GM18907 (cell line): ENCODE data around the gene LRRC57.
"Not testable (repeated sequence)": the region's sequence is repeated elsewhere in the genome, so short reads cannot be mapped to it uniquely, and the experiment has no call there.

Experiments
- ATAC-seq: cut with Tn5 transposase; IDR thresholded peaks from one replicate; pipeline ENCODE4 v1.9.1; 2021; ENCODE audit warnings: mild to moderate bottlenecking, moderate library complexity; ENCODE audit not compliant: unreplicated experiment

Gene LRRC57

DNA sequence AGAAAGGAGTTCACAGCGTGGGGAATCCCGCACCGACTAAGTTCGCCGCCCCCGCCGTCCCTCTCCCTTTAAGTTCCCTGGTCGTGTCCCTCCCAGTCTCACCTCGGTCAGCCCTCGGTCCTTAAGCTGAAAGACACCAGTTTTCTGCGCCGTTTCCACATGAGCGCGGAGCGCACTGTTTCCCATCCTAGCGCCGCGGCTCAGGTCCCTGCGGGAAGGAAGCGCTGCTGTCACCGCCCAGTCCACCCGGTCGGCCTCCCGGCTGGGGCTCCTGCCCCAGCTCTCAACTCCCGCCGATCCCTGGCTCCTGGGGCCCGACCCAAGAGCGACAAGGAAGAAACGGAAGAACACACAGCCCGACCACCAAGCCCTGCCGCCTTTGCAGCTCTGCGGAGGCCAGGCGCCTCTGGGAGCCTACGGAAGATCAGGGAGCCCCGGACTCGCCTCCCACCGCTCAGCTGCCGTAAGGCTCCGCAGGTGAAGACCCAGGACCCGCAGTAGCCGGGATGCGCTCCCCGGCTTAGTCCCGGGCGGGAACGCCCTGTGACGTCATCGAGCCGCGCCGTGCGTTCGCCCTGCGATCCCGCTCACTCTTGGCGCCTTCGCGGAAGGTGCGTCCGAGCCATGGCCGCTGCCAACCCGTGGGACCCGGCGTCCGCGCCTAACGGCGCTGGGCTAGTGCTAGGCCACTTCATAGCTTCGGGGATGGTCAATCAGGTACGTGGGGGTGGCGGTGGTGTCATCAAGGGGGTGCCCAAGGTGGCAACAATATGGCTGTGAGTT is at the start of gene LRRC57, which contains the start of gene HAUS2:
LRRC57 (minus strand) TSS at position 545 of the 783 bp plus-strand sequence; CDS start at position 186, 359 bp downstream.
HAUS2 (plus strand) TSS at position 590 of the 783 bp plus-strand sequence; CDS start at position 625, 35 bp downstream.
- peak; percentile 87 for ATAC-seq

GRCh38 chr15:42595626-42596240 is 47.1 kb upstream of the LRRC57 start:
- ATAC-seq, result no peak

DNA sequence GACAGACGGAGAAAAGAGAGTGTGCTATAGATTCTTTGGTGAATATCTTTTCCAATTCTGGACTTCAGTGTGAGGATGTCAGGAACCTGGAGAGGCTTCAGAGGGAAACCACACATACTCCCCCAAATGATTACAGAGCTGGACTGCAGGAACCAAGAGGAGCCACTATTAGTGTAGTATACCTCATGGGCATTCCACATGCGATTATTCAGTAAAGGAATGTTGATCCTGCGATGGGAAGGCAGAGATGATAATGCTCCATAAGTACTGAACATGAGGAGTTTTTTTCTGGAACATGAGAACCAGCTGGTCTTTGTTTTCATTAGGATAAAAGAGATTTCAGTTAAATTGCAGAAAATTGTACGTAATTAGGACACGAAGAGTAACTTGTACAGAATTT is 45.5 kb upstream of the LRRC57 start:
- no peak for ATAC-seq

- no peak for ATAC-seq
Measured at GRCh38 chr15:42593143-42593542, 44.5 kb upstream of the LRRC57 start.

GRCh38 chr15:42592716-42593115 is 44.1 kb upstream of the LRRC57 start:
- no peak for ATAC-seq

- ATAC-seq, result no peak
Measured at GRCh38 chr15:42591238-42591934, 42.8 kb upstream of the LRRC57 start.

DNA sequence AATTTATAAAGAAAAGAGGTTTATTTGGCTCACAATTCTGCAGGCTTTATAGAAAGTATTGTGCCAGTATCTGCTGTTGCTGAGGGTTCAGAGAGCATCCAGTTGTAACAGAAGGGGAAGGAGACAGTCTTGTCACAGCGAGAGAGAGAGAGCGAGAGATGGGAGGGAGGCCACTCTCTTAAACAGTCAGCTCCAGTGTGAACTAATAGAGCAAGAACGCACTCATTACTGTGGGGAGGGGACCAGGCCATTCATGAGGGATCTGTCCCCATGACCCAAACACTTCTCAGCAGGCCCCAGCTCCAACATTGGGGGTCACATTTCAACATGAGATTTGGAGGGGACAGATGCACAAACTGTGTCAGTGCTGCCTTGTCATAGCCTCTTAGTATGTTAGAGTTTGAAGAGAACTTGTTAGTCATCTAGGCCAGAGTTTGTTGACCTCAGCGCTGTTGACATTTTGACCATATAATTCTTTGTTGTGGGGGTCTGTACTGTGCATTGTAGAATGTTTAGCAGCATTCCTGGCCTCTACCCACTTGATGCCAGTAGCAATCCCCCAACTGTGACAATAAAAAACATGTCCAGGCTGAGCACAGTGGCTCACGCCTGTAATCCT is 42.1 kb upstream of the LRRC57 start:
- ATAC-seq, result no peak

DNA sequence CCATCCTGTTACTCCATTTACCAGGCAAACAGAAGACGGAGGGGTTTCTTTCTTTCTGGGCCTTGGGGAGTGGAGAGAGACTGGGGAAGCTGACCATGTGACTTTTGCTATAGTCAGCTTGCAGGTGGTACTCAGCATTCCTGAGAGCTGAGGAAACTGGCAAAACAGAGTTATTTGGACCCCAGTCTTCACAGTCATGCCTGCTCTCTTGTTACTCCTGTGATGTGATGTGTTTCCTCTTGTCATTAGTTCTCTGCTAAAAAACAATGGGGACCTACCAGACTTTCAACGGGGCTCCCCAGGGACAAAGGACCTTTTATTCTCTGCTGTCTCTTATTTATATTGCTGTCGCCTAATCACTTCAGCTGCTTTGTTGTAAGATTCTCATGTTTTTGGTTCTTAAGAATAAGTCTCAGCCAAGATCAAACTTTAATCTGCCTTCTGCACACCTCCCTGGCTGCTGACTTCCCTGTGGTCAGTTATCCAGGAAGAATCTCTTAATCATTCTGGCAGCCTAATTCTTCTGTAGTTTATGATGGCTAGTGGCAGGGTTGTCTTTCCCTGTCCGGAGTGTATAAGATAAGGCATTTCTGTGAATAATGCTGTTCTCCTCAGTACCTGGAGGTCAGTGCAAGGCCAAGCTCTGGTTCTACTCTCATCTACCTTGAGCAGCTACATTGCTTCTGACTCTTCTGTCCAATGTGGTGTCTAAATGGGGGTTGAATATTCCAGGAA is 35.6 kb upstream of the LRRC57 start:
- no peak for ATAC-seq

DNA sequence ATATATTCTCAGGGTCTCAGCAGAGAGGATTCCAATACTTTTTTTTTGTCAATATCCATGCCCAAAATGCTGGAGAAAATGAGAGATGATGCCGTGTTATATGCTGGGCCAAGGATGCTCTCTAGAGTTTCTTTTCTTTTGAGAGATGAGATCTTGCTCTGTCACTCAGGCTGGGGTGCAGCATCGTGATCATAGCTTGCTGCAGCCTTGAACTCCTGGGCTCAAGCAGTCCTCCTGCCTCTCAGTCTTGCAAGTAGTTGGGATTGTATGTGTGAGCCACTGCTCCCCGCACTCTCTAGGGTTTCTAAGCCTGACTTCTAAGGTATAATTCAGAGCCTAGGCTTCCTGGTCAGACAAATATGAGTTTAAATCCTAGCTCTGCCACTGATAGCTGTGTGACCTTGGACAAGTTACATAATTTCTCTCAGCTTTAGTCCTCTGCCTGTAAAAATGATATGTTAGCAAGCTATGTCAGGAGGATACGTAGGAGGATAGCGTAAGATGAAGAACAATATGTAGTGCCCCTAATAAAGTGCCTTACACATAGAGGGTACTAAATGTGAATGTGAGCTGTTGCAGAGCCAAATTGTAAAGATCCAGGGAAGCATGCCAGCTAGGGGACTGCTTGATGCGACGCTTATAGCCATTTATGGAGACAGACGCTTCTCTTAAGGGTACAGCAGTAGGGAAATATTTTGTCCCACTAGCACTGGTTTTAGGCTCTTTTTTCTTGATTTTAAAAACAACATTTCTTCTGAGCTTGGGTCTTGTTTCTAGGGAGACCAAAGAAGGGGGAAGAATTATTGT is 34.2 kb upstream of the LRRC57 start:
- ATAC-seq, result no peak

DNA sequence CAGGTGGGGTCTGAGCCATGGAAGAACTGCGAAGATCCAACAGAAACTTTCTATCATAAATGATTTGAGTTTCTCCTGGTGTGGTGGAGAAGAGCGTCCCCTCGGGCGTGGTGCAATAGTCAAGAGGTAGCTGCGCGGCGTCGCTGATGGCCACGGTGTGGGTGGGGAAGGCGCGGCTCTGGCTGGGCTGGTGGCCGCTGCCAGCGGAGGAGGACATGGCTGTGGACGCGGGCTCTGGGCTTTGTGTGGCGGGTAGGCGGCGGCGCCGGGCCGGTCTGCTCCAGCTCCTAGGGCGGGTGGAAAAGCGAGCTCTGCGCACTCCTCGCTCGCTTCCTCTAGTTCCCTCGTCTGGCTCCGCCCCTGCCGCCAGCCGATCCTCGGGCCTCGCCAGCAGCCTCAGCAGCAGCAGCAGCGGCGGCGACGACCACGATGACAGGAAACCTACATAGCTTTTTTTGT is 32.7 kb upstream of the LRRC57 start:
- ATAC-seq, result peak; percentile 77

GRCh38 chr15:42578984-42579537 is 30.5 kb upstream of the LRRC57 start:
- ATAC-seq, result no peak

DNA sequence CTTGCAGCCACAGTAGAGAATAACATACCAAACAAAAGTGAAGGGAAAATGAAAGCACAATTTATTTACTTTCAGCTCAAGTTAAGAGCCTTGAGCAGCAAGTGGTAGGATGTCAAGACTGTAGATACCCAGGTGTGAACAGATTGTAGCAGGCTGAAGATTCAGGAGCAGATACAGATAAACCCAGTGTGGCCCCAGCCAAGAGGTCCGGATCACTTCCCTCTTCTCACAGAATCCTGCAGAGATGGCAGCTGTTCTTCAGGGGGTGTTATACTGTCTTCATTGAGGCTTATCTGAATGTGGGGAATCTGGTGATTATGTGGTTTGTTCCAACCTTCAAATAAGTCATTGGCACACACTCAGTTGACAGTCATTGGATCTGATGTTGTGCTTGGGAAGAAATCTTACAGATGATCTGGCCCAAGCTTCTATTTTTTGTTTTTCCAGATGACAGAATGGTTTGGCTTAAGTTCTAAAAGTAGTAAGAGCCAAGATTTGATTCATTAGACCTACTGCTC is 29.0 kb upstream of the LRRC57 start:
- ATAC-seq, result no peak

- ATAC-seq, result no peak
Measured at GRCh38 chr15:42576776-42577175, 28.2 kb upstream of the LRRC57 start.

GRCh38 chr15:42576040-42576594 is 27.5 kb upstream of the LRRC57 start:
- no peak for ATAC-seq

- ATAC-seq, result peak; percentile 92
Measured at GRCh38 chr15:42575188-42576039, 26.8 kb upstream of the LRRC57 start, which contains the start of gene STARD9. Gene STARD9, plus strand, starts transcription at chr15:42575606. Its CDS starts 110 bp downstream, at chr15:42575716.

DNA sequence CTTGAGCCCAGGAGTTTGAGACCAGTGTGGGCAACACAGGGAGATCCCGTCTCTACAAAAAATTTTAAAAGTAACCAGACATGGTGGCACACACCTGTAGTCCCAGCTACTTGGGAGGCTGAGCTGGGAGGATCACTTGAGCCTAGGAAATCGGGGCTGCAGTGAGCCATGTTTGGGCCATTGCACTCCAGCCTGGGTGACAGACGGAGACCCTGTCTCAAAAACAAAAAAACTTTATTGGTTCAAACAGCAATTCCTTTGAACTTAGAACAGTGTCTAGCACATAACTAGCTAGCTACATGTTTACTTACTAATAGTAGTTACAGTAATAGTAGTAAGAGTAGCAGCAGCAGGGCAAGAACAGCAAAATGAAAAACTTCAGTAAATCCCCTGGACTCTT is 10.1 kb upstream of the LRRC57 start:
- no peak for ATAC-seq

GRCh38 chr15:42556550-42557207 is 8.1 kb upstream of the LRRC57 start:
- not testable (repeated sequence) for ATAC-seq
